HL-60 (cell line): ENCODE measurements around the gene MARK2.

Source experiments
- POLR2AphosphoS5 ChIP-seq: IDR thresholded peaks from 2 replicates; pipeline ENCODE4 v1.6.1; 2012; ENCODE audit warnings: low read depth
- TF ChIP-seq, protein P1 (sequence below): IDR thresholded peaks from one replicate; pipeline ENCODE4 v1.5.1; 2011; ENCODE audit warnings: low read length, control low read depth, inconsistent platforms; ENCODE audit not compliant: insufficient read depth
- TF ChIP-seq, protein P2 (sequence below): IDR thresholded peaks from 2 replicates; pipeline ENCODE4 v1.6.1; 2012; ENCODE audit warnings: low read depth; ENCODE audit not compliant: insufficient replicate concordance

DNA sequence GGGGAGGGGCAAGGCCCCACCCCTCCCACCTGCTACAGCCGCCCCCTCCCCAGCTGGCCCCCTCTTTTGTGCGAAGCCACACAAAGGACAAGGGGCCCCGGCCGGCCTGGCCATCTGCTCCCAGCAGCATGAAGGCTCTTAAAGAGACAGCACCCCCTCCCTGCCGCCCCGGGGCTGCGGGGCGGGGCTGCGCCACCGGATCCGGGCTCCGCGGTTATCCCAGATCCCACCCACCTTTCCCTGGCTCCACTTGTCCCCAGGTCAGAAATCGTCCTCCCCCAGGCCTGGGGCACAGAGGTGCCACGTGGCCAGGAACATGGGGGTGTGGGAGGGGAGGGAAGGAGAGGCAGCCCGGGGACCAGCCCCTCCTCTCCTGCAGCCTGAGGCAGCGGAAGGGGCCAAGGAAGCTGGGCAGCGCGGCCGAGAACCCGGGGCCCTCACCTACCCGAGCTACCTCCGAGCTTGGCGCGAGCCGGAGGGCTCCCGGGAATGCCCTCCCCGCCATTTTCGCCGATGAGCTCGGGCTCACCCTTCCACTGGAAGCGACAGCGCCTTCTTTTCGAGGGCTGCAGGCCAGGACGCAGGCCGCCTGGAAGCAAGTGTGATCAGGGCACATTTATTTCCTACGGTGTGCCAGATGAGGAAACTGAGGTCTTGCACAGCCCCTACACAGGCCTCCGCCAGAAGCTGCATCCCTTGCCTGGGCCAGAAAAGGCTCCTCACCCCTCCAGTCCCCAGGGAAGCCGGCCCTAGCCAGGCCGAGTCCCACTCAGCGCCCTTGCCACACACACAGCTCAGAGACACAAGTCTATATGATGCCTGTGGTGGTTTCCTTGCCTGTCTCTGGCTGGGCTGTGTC is 80.6 kb downstream of the MARK2 start:
- TF ChIP-seq, protein P1, sequence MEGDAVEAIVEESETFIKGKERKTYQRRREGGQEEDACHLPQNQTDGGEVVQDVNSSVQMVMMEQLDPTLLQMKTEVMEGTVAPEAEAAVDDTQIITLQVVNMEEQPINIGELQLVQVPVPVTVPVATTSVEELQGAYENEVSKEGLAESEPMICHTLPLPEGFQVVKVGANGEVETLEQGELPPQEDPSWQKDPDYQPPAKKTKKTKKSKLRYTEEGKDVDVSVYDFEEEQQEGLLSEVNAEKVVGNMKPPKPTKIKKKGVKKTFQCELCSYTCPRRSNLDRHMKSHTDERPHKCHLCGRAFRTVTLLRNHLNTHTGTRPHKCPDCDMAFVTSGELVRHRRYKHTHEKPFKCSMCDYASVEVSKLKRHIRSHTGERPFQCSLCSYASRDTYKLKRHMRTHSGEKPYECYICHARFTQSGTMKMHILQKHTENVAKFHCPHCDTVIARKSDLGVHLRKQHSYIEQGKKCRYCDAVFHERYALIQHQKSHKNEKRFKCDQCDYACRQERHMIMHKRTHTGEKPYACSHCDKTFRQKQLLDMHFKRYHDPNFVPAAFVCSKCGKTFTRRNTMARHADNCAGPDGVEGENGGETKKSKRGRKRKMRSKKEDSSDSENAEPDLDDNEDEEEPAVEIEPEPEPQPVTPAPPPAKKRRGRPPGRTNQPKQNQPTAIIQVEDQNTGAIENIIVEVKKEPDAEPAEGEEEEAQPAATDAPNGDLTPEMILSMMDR = no peak
- TF ChIP-seq, protein P2, sequence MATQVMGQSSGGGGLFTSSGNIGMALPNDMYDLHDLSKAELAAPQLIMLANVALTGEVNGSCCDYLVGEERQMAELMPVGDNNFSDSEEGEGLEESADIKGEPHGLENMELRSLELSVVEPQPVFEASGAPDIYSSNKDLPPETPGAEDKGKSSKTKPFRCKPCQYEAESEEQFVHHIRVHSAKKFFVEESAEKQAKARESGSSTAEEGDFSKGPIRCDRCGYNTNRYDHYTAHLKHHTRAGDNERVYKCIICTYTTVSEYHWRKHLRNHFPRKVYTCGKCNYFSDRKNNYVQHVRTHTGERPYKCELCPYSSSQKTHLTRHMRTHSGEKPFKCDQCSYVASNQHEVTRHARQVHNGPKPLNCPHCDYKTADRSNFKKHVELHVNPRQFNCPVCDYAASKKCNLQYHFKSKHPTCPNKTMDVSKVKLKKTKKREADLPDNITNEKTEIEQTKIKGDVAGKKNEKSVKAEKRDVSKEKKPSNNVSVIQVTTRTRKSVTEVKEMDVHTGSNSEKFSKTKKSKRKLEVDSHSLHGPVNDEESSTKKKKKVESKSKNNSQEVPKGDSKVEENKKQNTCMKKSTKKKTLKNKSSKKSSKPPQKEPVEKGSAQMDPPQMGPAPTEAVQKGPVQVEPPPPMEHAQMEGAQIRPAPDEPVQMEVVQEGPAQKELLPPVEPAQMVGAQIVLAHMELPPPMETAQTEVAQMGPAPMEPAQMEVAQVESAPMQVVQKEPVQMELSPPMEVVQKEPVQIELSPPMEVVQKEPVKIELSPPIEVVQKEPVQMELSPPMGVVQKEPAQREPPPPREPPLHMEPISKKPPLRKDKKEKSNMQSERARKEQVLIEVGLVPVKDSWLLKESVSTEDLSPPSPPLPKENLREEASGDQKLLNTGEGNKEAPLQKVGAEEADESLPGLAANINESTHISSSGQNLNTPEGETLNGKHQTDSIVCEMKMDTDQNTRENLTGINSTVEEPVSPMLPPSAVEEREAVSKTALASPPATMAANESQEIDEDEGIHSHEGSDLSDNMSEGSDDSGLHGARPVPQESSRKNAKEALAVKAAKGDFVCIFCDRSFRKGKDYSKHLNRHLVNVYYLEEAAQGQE = no peak
- TF ChIP-seq POLR2AphosphoS5 = no peak
